ENCODE data around the gene C2CD4B.

DNA sequence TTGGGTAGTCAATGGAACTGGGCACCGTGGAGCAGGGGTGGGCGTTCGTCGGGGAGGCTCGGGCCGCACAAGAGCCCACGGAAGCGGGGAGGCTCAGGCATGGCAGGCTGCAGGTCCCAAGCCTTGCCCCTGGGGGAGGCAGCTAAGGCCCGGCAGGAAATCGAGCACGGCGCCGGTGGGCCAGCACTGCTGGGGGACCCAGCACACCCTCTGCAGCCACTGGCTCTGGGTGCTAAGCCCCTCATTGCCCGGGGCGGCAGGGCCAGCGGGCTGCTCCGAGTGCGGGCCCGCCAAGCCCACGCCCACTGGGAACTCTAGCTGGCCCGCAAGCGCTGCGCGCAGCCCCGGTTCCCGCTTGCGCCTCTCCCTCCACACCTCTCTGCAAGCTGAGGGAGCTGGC lies 21.5 kb upstream of the C2CD4B start:
- TF ChIP-seq FOXM1 (IDR thresholded peaks at IDR 0.05; ENCODE audit: borderline replicate concordance) (no peak), ELF4 (IDR thresholded peaks at IDR 0.05) (no peak)

Measured in HEK293T (cell line).